ENCODE data around the gene EHD3. TPM values are rescaled to one million over a fixed set of nuclear protein-coding genes. Genes with fewer than 3 reads are reported as not detected.

The EHD3 gene
- total and polyA plus RNA-seq, 2 of the 13 experiments (the other 11 are each of a cell fraction or from before 2014, with no cell fraction given), result 0.20 to 0.69 TPM

DNA sequence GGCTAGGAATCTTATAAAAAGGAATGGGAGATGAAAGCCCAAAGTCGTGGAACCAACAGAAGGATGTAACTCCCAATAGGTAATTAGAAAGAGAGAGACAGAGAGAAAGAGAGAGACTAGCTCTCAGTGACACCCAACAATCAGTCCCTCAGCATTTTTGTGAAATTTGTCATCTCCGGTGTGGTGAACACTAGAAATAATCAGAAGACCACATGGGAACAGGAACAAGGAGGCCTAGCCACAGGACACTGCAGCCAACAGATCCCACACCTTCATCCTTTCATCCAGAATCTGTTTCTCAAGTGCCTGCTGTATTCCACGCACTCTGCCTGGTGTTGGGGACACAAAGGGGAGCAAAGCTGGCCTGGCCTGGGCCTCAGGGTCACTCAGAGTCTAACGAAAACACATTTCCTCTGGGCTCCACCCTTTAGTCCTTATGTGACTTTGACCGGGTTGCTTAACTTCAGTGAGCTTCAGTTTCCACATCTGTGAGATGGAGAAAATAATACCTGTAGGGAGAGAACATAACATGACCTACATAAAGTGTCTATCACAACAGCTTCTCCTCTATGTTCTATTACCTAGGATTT lies 53.1 kb downstream of the EHD3 start (continued):
- TF ChIP-seq, protein P1, sequence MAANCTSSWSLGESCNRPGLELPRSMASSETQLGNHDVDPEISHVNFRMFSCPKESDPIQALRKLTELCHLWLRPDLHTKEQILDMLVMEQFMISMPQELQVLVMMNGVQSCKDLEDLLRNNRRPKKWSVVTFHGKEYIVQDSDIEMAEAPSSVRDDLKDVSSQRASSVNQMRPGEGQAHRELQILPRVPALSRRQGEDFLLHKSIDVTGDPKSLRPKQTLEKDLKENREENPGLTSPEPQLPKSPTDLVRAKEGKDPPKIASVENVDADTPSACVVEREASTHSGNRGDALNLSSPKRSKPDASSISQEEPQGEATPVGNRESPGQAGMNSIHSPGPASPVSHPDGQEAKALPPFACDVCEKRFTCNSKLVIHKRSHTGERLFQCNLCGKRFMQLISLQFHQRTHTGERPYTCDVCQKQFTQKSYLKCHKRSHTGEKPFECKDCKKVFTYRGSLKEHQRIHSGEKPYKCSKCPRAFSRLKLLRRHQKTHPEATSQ (CRISPR knock-in tag; IDR thresholded peaks at IDR 0.05; ENCODE audit: borderline replicate concordance), result no peak
- TF ChIP-seq NFIB (CRISPR knock-in tag; IDR thresholded peaks at IDR 0.05; ENCODE audit: borderline replicate concordance) (no peak), NCOR1 (IDR thresholded peaks at IDR 0.05; ENCODE audit: borderline replicate concordance, low read length) (no peak), ZNF337 (CRISPR knock-in tag; IDR thresholded peaks at IDR 0.05; ENCODE audit: borderline replicate concordance, low read depth) (no peak), RXRB (CRISPR knock-in tag; IDR thresholded peaks at IDR 0.05; ENCODE audit: borderline replicate concordance) (no peak), CHD4 (IDR thresholded peaks at IDR 0.05; ENCODE audit: borderline replicate concordance, low read length) (no peak)
- TF ChIP-seq, protein P2, sequence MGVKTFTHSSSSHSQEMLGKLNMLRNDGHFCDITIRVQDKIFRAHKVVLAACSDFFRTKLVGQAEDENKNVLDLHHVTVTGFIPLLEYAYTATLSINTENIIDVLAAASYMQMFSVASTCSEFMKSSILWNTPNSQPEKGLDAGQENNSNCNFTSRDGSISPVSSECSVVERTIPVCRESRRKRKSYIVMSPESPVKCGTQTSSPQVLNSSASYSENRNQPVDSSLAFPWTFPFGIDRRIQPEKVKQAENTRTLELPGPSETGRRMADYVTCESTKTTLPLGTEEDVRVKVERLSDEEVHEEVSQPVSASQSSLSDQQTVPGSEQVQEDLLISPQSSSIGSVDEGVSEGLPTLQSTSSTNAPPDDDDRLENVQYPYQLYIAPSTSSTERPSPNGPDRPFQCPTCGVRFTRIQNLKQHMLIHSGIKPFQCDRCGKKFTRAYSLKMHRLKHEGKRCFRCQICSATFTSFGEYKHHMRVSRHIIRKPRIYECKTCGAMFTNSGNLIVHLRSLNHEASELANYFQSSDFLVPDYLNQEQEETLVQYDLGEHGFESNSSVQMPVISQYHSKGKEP (CRISPR knock-in tag; IDR thresholded peaks at IDR 0.05), result no peak

DNA sequence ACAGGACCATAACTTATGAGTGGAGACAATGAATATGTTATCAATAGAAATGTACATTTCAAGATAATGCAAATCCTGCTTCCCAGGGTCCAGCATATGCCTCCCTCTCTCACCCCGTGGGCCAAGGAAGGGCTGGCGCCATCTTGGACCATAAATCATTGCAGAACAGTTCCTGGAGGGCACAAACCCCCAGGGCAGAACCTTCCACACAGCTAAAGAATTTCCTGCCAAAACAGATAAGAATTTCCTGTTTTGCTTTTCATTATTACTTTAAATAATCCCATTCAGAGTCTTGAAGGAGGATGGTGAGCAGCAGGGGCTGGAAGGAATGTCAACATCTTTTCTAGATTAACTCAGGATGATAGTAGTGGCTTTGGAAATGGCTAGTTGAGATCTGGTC lies 53.7 kb downstream of the EHD3 start:
- FAIRE-seq (no peak), DNase-seq (ENCODE audit: low spot score) (no peak), ATAC-seq (no peak)
- H3K9ac ChIP-seq (ENCODE audit: insufficient read depth, low read depth, low read length), result no peak overlapping the region
- ChIA-PET POLR2A (no interaction called here), CTCF (ENCODE audit: low intra/inter-chr PET ratio, low total read pairs) (no interaction called here)
- H3K9me3 ChIP-seq (ENCODE audit: low read length), result no peaks in the 10 kb centered on the region
- no peaks in the 10 kb centered on the region for H3K4me1 ChIP-seq (ENCODE audit: insufficient read depth, low read length)
- in situ Hi-C loops (cut with HindIII; ENCODE audit: extremely low pct_ligation_motif_present, low pct_unique_long_range_greater_than_20kb), result no loop called here
- H3K4me2 ChIP-seq (ENCODE audit: low read depth, low read length), result no peak overlapping the region
- no peaks in the 10 kb centered on the region for H4K20me1 ChIP-seq (ENCODE audit: insufficient read depth, low read length)
- no peak overlapping the region for H3K27ac ChIP-seq (ENCODE audit: extremely low read length, insufficient read depth, low read length)
- H3K27me3 ChIP-seq (ENCODE audit: control insufficient read depth in 1 of 2, insufficient read depth in 2 of 2, low read length in 2 of 2), result no peaks in the 10 kb centered on the region
- no peak overlapping the region for H2AFZ ChIP-seq (ENCODE audit: low read length)
- intact Hi-C loops (cut with micrococcal nuclease; ENCODE audit: unreplicated experiment), result no loop called here
- no peaks in the 10 kb centered on the region for H3K79me2 ChIP-seq (ENCODE audit: insufficient read depth, low read length)
- BruUV-seq (replicated peaks), result no TSS peak
- no peak overlapping the region for H3K4me3 ChIP-seq (replicated peaks in 1 of 3; ENCODE audit: insufficient read depth in 1 of 3, low read depth in 2 of 3, low read length in 3 of 3)
- no peaks in the 10 kb centered on the region for H3K36me3 ChIP-seq (replicated peaks in 1 of 2; ENCODE audit: control insufficient read depth in 1 of 2, insufficient read depth in 2 of 2, low read length in 2 of 2)
- TF ChIP-seq HNF4G (IDR thresholded peaks at IDR 0.05; ENCODE audit: borderline replicate concordance, low read depth, low read length), result no peak
- TF ChIP-seq HNF4G (CRISPR knock-in tag; IDR thresholded peaks at IDR 0.05; ENCODE audit: borderline replicate concordance, low read depth), result no peak
- TF ChIP-seq CCDC6 (CRISPR knock-in tag; IDR thresholded peaks at IDR 0.05), result no peak
- TF ChIP-seq, protein P3, sequence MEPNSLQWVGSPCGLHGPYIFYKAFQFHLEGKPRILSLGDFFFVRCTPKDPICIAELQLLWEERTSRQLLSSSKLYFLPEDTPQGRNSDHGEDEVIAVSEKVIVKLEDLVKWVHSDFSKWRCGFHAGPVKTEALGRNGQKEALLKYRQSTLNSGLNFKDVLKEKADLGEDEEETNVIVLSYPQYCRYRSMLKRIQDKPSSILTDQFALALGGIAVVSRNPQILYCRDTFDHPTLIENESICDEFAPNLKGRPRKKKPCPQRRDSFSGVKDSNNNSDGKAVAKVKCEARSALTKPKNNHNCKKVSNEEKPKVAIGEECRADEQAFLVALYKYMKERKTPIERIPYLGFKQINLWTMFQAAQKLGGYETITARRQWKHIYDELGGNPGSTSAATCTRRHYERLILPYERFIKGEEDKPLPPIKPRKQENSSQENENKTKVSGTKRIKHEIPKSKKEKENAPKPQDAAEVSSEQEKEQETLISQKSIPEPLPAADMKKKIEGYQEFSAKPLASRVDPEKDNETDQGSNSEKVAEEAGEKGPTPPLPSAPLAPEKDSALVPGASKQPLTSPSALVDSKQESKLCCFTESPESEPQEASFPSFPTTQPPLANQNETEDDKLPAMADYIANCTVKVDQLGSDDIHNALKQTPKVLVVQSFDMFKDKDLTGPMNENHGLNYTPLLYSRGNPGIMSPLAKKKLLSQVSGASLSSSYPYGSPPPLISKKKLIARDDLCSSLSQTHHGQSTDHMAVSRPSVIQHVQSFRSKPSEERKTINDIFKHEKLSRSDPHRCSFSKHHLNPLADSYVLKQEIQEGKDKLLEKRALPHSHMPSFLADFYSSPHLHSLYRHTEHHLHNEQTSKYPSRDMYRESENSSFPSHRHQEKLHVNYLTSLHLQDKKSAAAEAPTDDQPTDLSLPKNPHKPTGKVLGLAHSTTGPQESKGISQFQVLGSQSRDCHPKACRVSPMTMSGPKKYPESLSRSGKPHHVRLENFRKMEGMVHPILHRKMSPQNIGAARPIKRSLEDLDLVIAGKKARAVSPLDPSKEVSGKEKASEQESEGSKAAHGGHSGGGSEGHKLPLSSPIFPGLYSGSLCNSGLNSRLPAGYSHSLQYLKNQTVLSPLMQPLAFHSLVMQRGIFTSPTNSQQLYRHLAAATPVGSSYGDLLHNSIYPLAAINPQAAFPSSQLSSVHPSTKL (CRISPR knock-in tag; IDR thresholded peaks at IDR 0.05), result no peak
- TF ChIP-seq ZNF782 (CRISPR knock-in tag; IDR thresholded peaks at IDR 0.05; ENCODE audit: borderline replicate concordance), result no peak
- TF ChIP-seq DNMT3B (CRISPR knock-in tag; conservative IDR thresholded peaks at IDR 0.05), result no peak
- TF ChIP-seq MXI1 (IDR thresholded peaks at IDR 0.05; ENCODE audit: borderline replicate concordance, low read depth, low read length), result no peak
- no peak for TF ChIP-seq ZNF282 (IDR thresholded peaks at IDR 0.05; ENCODE audit: partially characterized antibody)
- WGBS (ENCODE audit: low lambda C conversion rate), result 4% methylated on average over 2 of the region's 2 CpGs

Data from HepG2 (cell line).